Activated CD4-positive, alpha-beta T cell treated with anti-CD3 and anti-CD28 coated beads, Interleukin-2, amount 50 U/mL, for 4 hours (primary cell): Measurements from ENCODE around the gene DXO.
"Not testable (repeated sequence)": the region's sequence is repeated elsewhere in the genome, so short reads cannot be mapped to it uniquely, and the experiment has no call there.

Experiments used
- DNase-seq, 2 experiments: peaks; one replicate each; pipeline ENCODE4 v3.0.0-alpha.2; 2020

DXO gene

DNA sequence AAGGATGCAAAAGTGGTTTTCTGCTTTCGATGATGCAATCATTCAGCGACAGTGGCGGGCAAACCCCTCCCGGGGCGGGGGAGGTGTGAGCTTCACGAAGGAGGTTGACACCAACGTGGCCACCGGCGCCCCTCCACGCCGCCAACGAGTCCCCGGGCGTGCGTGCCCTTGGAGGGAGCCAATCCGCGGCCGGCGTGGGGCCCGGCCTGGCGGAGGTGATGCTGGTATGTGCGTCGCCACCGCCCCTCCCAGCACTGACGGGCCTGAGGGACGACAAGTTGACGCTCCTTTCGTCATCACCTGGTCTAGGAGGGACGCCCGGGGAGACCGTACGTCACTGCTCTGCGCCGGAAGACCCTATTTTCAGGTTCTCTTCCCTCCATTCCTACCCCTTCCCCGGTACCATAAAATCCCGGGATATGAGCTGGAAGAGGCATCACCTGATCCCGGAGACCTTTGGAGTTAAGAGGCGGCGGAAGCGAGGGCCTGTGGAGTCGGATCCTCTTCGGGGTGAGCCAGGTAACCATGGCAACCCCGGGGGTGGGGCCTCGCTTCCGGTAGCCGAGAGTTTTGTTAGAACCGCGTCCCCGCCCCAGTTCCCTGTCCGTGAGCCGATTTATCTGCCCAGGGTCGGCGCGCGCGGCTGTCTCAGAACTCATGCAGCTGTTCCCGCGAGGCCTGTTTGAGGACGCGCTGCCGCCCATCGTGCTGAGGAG lies at the start of gene DXO:
Gene DXO, minus strand, starts transcription at position 146 of the 716 bp plus-strand sequence. CDS start 463 bp downstream, outside the sequence.
- DNase-seq = peak; percentile 97 to 98

DNA sequence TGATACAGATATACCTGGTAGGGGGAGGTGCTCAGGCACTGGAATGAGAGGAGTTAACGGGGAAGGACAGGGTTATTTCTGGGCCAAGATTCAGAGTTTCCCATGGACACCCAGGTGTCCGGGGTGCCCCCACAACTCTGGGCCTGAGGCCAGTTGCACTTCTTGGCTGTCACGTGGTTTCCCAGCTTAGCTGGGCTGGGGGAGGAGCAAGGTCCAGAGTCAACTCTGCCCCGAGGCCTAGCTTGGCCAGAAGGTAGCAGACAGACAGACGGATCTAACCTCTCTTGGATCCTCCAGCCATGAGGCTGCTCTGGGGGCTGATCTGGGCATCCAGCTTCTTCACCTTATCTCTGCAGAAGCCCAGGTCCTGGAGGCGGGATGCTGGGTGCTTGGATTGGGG lies 42.6 kb upstream of the DXO start, which contains the start of gene C4B:
Gene C4B, plus strand, starts transcription at position 249 of the 400 bp plus-strand sequence. Its CDS starts 51 bp downstream, at position 300.
- DNase-seq = not testable (repeated sequence)

DNA sequence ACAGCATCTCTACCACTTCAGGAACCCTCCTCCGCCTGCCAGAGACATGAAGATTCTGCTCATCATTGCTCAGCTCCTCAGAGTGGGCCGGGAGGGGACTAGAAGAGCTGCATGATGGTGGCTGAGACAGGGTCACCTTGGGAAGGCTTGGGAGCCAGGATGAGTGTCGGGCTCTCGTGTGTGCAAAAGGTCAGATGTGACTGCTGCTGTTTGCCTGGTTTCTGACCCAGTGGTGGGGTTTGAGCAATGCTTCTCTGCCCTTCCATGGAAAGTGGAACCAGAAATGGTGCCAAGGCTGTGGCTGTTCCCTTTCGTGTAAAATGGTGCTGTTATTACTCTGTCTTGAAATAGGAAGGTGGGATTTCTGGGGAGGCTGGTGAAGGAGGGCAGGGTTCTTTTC lies 41.8 kb upstream of the DXO start:
- not testable (repeated sequence) for DNase-seq

- DNase-seq = not testable (repeated sequence)
These were observed 41.1 kb upstream of the DXO start for GRCh38 chr6:32012941-32013617.

DNA sequence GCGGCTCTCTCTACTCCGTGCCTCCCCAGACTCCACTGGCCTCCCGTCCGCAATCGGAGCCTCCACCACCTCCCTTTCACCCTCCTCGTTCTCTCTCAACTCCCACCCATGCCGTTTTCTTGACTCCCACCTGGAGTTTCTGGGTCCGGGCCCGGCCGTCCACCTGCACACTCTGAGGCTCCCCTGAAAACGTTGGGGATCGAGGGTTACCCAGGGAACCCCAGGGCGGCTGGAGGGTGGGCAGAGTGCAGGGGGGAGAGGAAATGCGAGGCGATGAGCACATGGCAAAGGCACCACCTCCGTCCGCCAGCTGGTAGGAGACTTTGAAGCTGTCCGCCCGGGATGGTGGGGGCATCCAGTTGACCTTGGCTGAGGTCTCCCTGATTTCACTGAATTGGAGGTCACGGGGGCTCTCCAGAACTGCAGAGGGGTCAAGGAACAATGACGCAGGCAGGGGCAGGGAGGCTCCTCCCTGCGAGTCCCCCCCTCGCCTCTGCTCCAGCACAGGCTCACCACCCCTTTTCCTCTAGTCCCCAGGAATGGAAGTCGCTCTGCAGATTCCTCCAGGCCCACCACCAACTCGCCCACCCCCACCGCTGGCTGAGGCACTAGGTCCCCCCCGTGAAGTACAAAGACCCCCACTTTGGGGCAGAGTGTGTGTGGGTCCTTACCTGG lies 39.1 kb upstream of the DXO start:
- DNase-seq = not testable (repeated sequence)

GRCh38 chr6:32009537-32009936 lies 37.6 kb upstream of the DXO start:
- not testable (repeated sequence) for DNase-seq

DNA sequence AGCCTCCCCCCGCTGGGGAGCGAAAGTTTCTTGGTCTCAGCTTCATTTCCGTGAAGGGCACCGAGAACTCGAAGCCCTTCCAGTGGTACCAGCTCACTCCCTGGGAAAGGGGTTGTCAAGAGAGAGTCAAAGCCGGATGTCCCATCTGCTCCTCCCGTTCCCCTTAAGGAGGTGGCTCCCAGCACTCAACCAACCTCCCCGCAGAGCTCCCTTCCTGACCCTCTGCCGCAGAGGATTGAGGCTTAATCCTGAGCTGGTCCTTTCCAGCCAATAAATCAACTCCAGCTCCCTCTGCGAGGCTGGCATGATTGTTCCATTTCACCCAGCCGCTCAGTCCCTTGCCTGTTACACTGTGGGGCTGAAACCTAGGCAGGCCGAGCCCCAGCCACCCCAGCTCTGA lies 36.7 kb upstream of the DXO start:
- not testable (repeated sequence) for DNase-seq

DNA sequence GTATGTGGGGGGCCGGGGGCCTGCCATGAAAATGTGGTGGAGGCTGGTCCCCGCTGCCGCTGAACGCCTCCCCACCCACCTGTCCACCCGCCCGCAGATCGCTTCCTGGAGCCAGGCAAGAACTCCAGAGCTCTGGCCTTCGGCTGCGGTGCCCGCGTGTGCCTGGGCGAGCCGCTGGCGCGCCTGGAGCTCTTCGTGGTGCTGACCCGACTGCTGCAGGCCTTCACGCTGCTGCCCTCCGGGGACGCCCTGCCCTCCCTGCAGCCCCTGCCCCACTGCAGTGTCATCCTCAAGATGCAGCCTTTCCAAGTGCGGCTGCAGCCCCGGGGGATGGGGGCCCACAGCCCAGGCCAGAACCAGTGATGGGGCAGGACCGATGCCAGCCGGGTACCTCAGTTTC lies 36.1 kb upstream of the DXO start:
- not testable (repeated sequence) for DNase-seq

GRCh38 chr6:32007086-32007485 lies 35.1 kb upstream of the DXO start:
- not testable (repeated sequence) for DNase-seq

GRCh38 chr6:32005991-32006529 lies 34.1 kb upstream of the DXO start:
- DNase-seq = not testable (repeated sequence)

GRCh38 chr6:32005538-32005880 lies 33.6 kb upstream of the DXO start:
- not testable (repeated sequence) for DNase-seq

- not testable (repeated sequence) for DNase-seq
These were observed 33.1 kb upstream of the DXO start for GRCh38 chr6:32004864-32005537.

DNA sequence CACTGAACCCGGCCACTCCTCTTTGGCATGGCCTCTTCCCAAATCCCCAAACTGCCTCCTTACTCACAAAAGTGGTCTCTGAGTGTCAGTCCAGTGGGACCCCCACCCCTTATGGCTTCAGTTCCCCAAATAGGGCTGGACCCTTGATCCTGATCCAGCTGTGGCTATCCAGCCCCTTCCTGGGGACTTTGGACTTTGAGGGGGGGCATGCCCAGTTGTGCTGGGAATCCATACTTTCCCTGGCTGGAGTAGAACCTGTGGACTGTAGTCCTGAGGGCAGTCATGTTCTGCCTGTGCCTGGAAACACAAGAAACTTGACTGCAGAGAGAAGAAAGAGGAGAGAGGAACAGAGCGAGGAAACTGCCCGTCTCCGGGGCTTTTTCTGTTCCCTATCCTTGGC lies 32.5 kb upstream of the DXO start:
- not testable (repeated sequence) for DNase-seq

DNA sequence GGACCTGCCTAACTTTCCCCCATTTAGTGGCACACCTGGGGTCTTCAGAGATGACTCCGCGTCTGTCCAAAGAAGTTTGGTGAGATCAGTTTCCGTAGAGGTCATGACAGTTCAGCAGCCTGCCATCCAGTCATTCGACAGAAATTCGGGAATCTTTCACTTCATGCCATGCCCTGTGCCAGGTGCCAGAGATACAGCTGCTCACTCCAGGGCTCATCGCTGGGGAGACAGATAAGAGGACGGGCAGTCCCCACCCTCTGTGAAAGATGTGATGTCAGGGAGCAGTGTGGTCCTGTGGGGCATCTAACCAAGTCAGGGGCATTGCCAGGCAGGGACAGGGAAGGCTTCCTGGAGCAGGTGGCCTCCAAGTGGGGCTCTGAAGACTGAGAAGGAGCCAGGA lies 31.4 kb upstream of the DXO start:
- DNase-seq = not testable (repeated sequence)

GRCh38 chr6:32002546-32003268 lies 30.8 kb upstream of the DXO start:
- not testable (repeated sequence) for DNase-seq

DNA sequence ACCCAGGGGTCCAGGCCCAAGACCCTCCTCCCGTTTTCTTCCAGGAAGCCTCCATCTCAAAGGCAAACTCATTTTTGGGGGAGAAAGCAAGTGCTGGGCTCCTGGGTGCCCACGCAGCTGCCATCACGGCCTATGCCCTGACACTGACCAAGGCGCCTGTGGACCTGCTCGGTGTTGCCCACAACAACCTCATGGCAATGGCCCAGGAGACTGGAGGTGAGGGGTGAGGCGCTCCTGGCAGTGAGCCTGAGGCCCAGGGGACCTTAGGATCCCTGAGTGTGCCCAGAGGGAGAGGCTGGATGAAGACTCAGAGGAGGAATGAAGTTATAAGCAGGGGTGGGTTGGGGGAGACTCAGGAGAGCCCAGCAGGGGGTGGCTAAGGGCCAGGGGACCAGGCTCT lies 24.4 kb upstream of the DXO start:
- not testable (repeated sequence) for DNase-seq

- not testable (repeated sequence) for DNase-seq
These were observed 22.5 kb upstream of the DXO start for GRCh38 chr6:31994421-31994820.

GRCh38 chr6:31989363-31989762 lies 17.4 kb upstream of the DXO start:
- DNase-seq = not testable (repeated sequence)

- DNase-seq = not testable (repeated sequence)
These were observed 9.8 kb upstream of the DXO start, which contains the start of gene C4A for GRCh38 chr6:31981744-31982143. TSS of gene C4A (plus strand) at chr6:31982057. CDS start at chr6:31982108, 51 bp downstream.

GRCh38 chr6:31980998-31981397 lies 9.1 kb upstream of the DXO start:
- DNase-seq = not testable (repeated sequence)

DNA sequence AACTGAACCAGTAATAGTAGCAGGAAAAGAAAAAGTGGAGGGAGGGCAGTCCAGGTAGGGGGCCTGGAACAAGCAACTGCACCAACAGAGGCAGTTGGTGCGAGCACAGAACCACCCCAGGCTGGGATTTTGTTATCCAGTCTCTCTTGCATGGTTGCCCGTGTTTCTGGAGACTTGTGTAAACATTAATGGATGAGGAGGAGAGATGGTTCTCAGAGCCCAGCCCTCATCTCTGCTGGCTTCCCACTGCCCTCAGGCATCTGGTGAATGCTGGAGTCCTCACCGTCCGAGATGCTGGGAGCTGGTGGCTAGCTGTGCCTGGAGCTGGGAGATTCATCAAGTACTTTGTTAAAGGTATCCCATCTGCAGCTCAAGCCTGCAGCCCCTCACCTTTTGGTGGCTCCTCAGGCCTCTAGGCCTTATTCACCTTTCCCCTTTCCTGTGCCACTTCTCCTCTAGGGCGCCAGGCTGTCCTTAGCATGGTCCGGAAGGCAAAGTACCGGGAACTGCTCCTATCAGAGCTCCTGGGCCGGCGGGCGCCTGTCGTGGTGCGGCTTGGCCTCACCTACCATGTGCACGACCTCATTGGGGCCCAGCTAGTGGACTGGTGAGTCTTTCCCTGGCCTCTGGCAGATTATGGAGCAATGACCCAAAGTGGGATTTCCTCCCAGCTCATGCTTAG lies 8.4 kb upstream of the DXO start:
- DNase-seq = not testable (repeated sequence)
